HepG2 (cell line): ENCODE measurements around the gene LCE3A. TPM values are rescaled to one million over a fixed set of nuclear protein-coding genes. Genes with fewer than 3 reads are reported as not detected.

ENCODE experiments used
- ATF4 ChIP-seq, 2 experiments: fragments of 450-650 bp in 1 of 2; sonication (generic) in 1 of 2; formaldehyde crosslinking; IDR thresholded peaks; 2 replicates each; pipeline versions ENCODE4 v1.5.0 to v1.8.0; 2020 to 2022; ENCODE audit warnings: mild to moderate bottlenecking in 1 of 2, missing genetic modification reagents in 1 of 2
- KAT8 ChIP-seq: IDR thresholded peaks from 2 replicates; pipeline ENCODE4 v1.6.1; 2016; ENCODE audit warnings: missing genetic modification reagents, missing compliant biosample characterization
- PAXIP1 ChIP-seq: sonication (generic); formaldehyde crosslinking; conservative IDR thresholded peaks from 2 replicates; pipeline ENCODE4 v1.4.0; 2020; ENCODE audit warnings: mild to moderate bottlenecking, missing genetic modification reagents, moderate library complexity
- SAFB2 ChIP-seq: sonication (generic); formaldehyde crosslinking; IDR thresholded peaks from 2 replicates; pipeline ENCODE4 v1.5.1; 2020; ENCODE audit warnings: missing genetic modification reagents, low read depth, mild to moderate bottlenecking, borderline replicate concordance
- ZNF275 ChIP-seq: sonication (generic); formaldehyde crosslinking; IDR thresholded peaks from 2 replicates; pipeline ENCODE4 v1.8.0; 2022; ENCODE audit warnings: missing genetic modification reagents, mild to moderate bottlenecking, inconsistent platforms, borderline replicate concordance
- ZNF646 ChIP-seq: sonication (generic); formaldehyde crosslinking; IDR thresholded peaks from 2 replicates; pipeline ENCODE4 v1.9.0; 2021; ENCODE audit warnings: mild to moderate bottlenecking, missing genetic modification reagents
- polyA plus RNA-seq, 8 experiments: library from polyadenylated mRNA; depleted of rRNA in 3 of 8; stranded (reverse) in 7 of 8; unstranded in 1 of 8; fragments of >200 nt; fragmentation: Illumina TruSeq in 4 of 8; extraction: Trizol in 4 of 8; gene quantifications; 2 replicates each; pipeline versions ENCODE4 v1.2.1 to v1.2.3, GENCODE V29; 2011 to 2016; ENCODE audit warnings: low read depth in 4 of 8, missing spikeins in 1 of 8, mixed read lengths in 1 of 8; ENCODE audit not compliant: insufficient read depth in 1 of 8
- total RNA-seq, 5 experiments: library from RNA; depleted of rRNA; stranded (reverse); fragments of >200 nt; fragmentation: Illumina TruSeq; extraction: Trizol; gene quantifications; 2 replicates each; pipeline ENCODE4 v1.2.3, GENCODE V29; 2016; ENCODE audit warnings: low read depth in 1 of 5

Gene LCE3A
- total and polyA plus RNA-seq, 2 of the 13 experiments (the other 11 are each of a cell fraction or from before 2014, with no cell fraction given) = not detected

- TF ChIP-seq ZNF275 (CRISPR knock-in tag) = no peak
- TF ChIP-seq ATF4 (CRISPR knock-in tag; IDR thresholded peaks at IDR 0.05) = no peak
- no peak for TF ChIP-seq ZNF646 (CRISPR knock-in tag)
- no peak for TF ChIP-seq PAXIP1 (CRISPR knock-in tag)
- no peak for TF ChIP-seq SAFB2 (CRISPR knock-in tag)
- TF ChIP-seq KAT8 = no peak
- TF ChIP-seq, all 625 proteins: peak for 0
Observed at GRCh38 chr1:152599934-152600333, 23.0 kb downstream of the LCE3A start, which contains the start of gene LCE3C (continued).
